Lung (tissue), 12 donors: ENCODE data around the gene PROSER2. TPM values are rescaled to one million over a fixed set of nuclear protein-coding genes. Genes with fewer than 3 reads are reported as not detected.

Experiments used
- ATAC-seq: fragments of 200-7000 bp; cut with Tn5 transposase; one replicate; pipeline ENCODE4 v1.9.1; 2020; ENCODE audit warnings: moderate number of reproducible peaks; ENCODE audit not compliant: insufficient read depth, low FRiP score
- DNase-seq, 3 donors: peaks; one replicate each; pipeline ENCODE4 v3.0.0-alpha.2; 2013 to 2017
- H3K27ac ChIP-seq, 2 donors: one replicate each; pipeline ENCODE4 v1.5.1; 2013; ENCODE audit warnings: mild to moderate bottlenecking in 2 of 2, moderate library complexity in 2 of 2, control low read depth in 1 of 2, inconsistent platforms in 1 of 2, low read depth in 1 of 2, low read length in 1 of 2
- H3K27me3 ChIP-seq, 3 donors: one replicate each; pipeline ENCODE4 v1.5.1; 2013; ENCODE audit warnings: low read length in 2 of 3; ENCODE audit not compliant: control insufficient read depth in 3 of 3, insufficient read depth in 3 of 3
- H3K36me3 ChIP-seq, 4 donors: one replicate each; pipeline ENCODE4 v1.5.1; 2013; ENCODE audit warnings: low read length in 4 of 4, mild to moderate bottlenecking in 1 of 4, moderate library complexity in 1 of 4; ENCODE audit not compliant: control insufficient read depth in 4 of 4, insufficient read depth in 4 of 4
- H3K4me1 ChIP-seq, 5 donors: one replicate each; pipeline ENCODE4 v1.5.1; 2013; ENCODE audit warnings: low read length in 5 of 5, mild to moderate bottlenecking in 2 of 5, moderate library complexity in 1 of 5; ENCODE audit not compliant: control insufficient read depth in 5 of 5, insufficient read depth in 5 of 5
- H3K4me3 ChIP-seq: one replicate; pipeline ENCODE4 v1.5.1; 2013; ENCODE audit warnings: mild to moderate bottlenecking, control low read depth, moderate library complexity
- H3K9ac ChIP-seq, 2 donors: one replicate each; pipeline ENCODE4 v1.5.1; 2013; ENCODE audit warnings: low read length in 2 of 2, control low read depth in 1 of 2; ENCODE audit not compliant: insufficient read depth in 1 of 2
- H3K9me3 ChIP-seq, 4 donors: one replicate each; pipeline ENCODE4 v1.5.1; 2013; ENCODE audit warnings: low read length in 3 of 4, mild to moderate bottlenecking in 1 of 4, moderate library complexity in 1 of 4; ENCODE audit not compliant: control insufficient read depth in 4 of 4, insufficient read depth in 3 of 4
- WGBS, 2 donors: extraction: QIAGEN DNeasy Blood & Tissue Kit; methylation state at CpG; one replicate each; pipeline ENCODE4 v1.1.7; 2013; 5-methylcytosine and 5-hydroxymethylcytosine counted together
- polyA plus RNA-seq, 2 donors: library from polyadenylated mRNA; stranded (reverse); fragments of 200-250 nt; gene quantifications; one replicate each; pipeline ENCODE4 v1.2.1, GENCODE V29; 2013
- total RNA-seq, 2 donors: library from RNA; depleted of rRNA in 1 of 2; stranded (reverse); fragments of >200 nt in 1 of 2; gene quantifications; one replicate each; pipeline ENCODE4 v1.2.1, GENCODE V29; 2014 to 2021
- TF ChIP-seq, protein P1 (sequence below): IDR thresholded peaks from 2 replicates; pipeline ENCODE4 v1.5.1; 2012; ENCODE audit warnings: mild to moderate bottlenecking; ENCODE audit errors: control extremely low read depth, extremely low read depth
- donor health status: control.
- donor health status: control.
- donor health status: Bipolar disorder and iron deficiency.
- donor health status: healthy.
- donor health status: DM: yes; HTN: yes; CAD: no.

PROSER2 gene
- total and polyA plus RNA-seq, 4 donors: 8.2 to 23.9 (median 10.3) TPM

DNA sequence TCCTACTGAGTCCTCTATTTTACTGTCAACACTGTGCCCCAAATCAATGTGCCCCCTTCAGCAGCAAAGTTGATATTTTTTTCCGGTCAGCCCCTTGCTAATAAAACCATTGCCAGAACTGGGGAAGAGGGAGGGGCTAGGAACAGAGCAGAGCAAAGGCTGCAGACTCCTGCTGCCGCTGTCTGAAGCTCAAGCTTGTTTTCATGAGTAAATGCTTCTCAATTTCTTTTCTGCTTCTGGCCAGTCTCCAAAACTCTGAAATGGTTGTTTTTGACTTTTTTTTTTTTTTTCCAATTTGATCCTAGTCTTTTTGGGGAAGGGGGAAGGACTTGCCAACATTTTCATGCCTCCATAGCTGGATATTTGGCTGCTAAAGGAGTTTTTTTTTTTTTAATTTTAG is 26.7 kb upstream of the PROSER2 start:
- Histone ChIP-seq H3K27me3 (no peaks in the 10 kb centered on the region), H3K4me3 (no peak overlapping the region), H3K9ac (no peak overlapping the region), H3K27ac (no peak overlapping the region), H3K9me3 (peaks cover 0 to 3% (median 0%) of the 10 kb centered on the region in 4 donors), H3K4me1 (peaks cover 0 to 5% (median 0%) of the 10 kb centered on the region in 5 donors), H3K36me3 (no peaks in the 10 kb centered on the region)
- no peak for ATAC-seq
- TF ChIP-seq, protein P1, sequence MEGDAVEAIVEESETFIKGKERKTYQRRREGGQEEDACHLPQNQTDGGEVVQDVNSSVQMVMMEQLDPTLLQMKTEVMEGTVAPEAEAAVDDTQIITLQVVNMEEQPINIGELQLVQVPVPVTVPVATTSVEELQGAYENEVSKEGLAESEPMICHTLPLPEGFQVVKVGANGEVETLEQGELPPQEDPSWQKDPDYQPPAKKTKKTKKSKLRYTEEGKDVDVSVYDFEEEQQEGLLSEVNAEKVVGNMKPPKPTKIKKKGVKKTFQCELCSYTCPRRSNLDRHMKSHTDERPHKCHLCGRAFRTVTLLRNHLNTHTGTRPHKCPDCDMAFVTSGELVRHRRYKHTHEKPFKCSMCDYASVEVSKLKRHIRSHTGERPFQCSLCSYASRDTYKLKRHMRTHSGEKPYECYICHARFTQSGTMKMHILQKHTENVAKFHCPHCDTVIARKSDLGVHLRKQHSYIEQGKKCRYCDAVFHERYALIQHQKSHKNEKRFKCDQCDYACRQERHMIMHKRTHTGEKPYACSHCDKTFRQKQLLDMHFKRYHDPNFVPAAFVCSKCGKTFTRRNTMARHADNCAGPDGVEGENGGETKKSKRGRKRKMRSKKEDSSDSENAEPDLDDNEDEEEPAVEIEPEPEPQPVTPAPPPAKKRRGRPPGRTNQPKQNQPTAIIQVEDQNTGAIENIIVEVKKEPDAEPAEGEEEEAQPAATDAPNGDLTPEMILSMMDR: no peak
- 71 to 72% methylated on average over 2 of the region's 2 CpGs for WGBS, 2 donors
- DNase-seq: peak in 2 of 3 donors; percentile 64 to 72

DNA sequence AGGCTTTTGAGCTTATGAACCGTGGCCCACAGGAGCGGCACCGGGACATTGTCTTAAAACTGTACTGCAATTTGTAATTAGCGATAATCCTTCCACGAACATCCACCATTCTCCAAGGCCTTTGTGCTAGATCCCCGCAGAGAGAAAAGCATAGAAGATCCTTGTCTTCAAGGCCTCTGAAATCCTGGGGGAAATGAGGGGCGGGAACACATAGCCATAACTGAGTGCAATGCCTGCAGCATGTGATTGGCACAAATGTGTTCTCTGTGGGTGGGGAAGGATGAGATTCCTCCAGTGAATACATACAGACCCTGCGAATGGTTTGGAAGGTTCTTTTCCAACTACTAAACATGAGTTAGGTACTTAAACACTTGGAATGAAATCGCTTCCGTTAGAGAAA is 25.9 kb upstream of the PROSER2 start:
- H3K4me1 ChIP-seq: peaks cover 0 to 5% (median 0%) of the 10 kb centered on the region in 5 donors
- ATAC-seq (no peak), DNase-seq (no peak)
- H3K27ac ChIP-seq: no peak overlapping the region
- no peaks in the 10 kb centered on the region for H3K27me3 ChIP-seq
- 96 to 99% methylated on average over 10 of the region's 10 CpGs for WGBS, 2 donors
- no peaks in the 10 kb centered on the region for H3K36me3 ChIP-seq
- TF ChIP-seq, protein P1: no peak
- H3K4me3 ChIP-seq: no peak overlapping the region
- peaks cover 0 to 3% (median 0%) of the 10 kb centered on the region in 4 donors for H3K9me3 ChIP-seq
- no peak overlapping the region for H3K9ac ChIP-seq

DNA sequence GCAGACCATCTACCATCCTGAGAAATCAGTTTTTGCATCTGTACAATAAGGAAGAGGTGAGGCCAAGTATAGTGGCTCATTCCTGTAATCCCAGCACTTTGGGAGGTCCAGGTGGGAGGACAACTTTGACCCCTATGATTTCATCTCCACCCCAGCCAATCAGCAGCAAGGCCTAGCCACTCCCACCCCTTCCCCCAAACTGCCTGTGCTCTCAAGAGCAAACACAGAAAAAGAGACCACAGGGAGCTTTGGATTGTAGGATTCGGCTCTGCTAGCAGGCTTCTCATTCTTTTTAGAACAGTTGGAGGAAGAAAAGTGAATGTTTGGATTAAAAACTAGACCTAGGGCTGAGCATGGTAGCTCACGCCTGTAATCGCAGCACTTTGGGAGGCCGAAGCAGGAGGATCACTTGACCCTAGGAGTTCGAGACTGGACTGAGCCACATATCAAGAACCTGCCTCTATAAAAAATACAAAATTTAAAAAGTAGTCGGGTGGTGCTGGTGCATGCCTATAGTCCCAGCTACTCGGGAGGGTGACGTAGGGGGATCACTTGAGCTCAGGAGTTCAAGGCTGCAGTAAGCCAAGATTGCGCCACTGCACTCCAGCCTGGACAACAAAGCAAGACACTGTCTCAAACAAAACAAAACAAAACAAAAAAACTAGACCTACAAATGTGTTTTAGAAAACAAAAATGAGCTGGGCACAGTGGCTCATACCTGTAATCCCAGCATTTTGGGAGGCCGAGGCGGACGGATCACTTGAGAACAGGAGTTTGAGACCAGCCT is 25.1 kb upstream of the PROSER2 start:
- H3K4me3 ChIP-seq: no peak overlapping the region
- no peak for DNase-seq
- H3K9me3 ChIP-seq: peaks cover 0 to 3% (median 0%) of the 10 kb centered on the region in 4 donors
- peaks cover 0 to 5% (median 0%) of the 10 kb centered on the region in 5 donors for H3K4me1 ChIP-seq
- H3K27me3 ChIP-seq: no peaks in the 10 kb centered on the region
- no peak overlapping the region for H3K27ac ChIP-seq
- no peak for ATAC-seq
- H3K9ac ChIP-seq: no peak overlapping the region
- H3K36me3 ChIP-seq: no peaks in the 10 kb centered on the region
- WGBS, 2 donors: 88 to 93% methylated on average over 12 of the region's 12 CpGs
- TF ChIP-seq, protein P1: no peak
